GM19043 (cell line): Measurements from ENCODE around the gene DNAH17.

Experiments used
- ATAC-seq: cut with Tn5 transposase; IDR thresholded peaks from one replicate; pipeline ENCODE4 v1.9.1; 2021; ENCODE audit warnings: low read depth; ENCODE audit not compliant: unreplicated experiment

The DNAH17 gene

GRCh38 chr17:78608122-78608803 is 31.1 kb upstream of the DNAH17 start:
- ATAC-seq = no peak

- no peak for ATAC-seq
Measured at GRCh38 chr17:78607038-78607437, 29.8 kb upstream of the DNAH17 start.

GRCh38 chr17:78605886-78606285 is 28.7 kb upstream of the DNAH17 start:
- ATAC-seq = no peak

- ATAC-seq = no peak
Measured at GRCh38 chr17:78605429-78605828, 28.2 kb upstream of the DNAH17 start.

GRCh38 chr17:78602246-78602645 is 25.1 kb upstream of the DNAH17 start:
- no peak for ATAC-seq

GRCh38 chr17:78601577-78602190 is 24.5 kb upstream of the DNAH17 start:
- no peak for ATAC-seq

- no peak for ATAC-seq
Measured at GRCh38 chr17:78600181-78600721, 23.1 kb upstream of the DNAH17 start.

GRCh38 chr17:78599419-78599818 is 22.2 kb upstream of the DNAH17 start:
- no peak for ATAC-seq

GRCh38 chr17:78598013-78598471 is 20.8 kb upstream of the DNAH17 start:
- ATAC-seq = no peak

GRCh38 chr17:78596871-78597764 is 19.9 kb upstream of the DNAH17 start:
- no peak for ATAC-seq

- ATAC-seq = no peak
Measured at GRCh38 chr17:78595135-78595810, 18.1 kb upstream of the DNAH17 start.

GRCh38 chr17:78592991-78593329 is 15.8 kb upstream of the DNAH17 start:
- ATAC-seq = no peak

- ATAC-seq = no peak
Measured at GRCh38 chr17:78591263-78591671, 14.1 kb upstream of the DNAH17 start.

- no peak for ATAC-seq
Measured at GRCh38 chr17:78589885-78590284, 12.7 kb upstream of the DNAH17 start.

- no peak for ATAC-seq
Measured at GRCh38 chr17:78589031-78589675, 12.0 kb upstream of the DNAH17 start.

- ATAC-seq = no peak
Measured at GRCh38 chr17:78588258-78589030, 11.2 kb upstream of the DNAH17 start.

GRCh38 chr17:78585006-78585630 is 7.9 kb upstream of the DNAH17 start:
- ATAC-seq = no peak

GRCh38 chr17:78583091-78583490 is 5.9 kb upstream of the DNAH17 start:
- no peak for ATAC-seq

GRCh38 chr17:78581304-78581703 is 4.1 kb upstream of the DNAH17 start:
- ATAC-seq = no peak
